ENCODE data around the gene TMEM63A. TPM values are rescaled to one million over a fixed set of nuclear protein-coding genes. Genes with fewer than 3 reads are reported as not detected.

Gene TMEM63A
- polyA plus RNA-seq, 1 donor (not counting 4 experiments of a cell fraction or from before 2014, with no cell fraction given): 16.5 TPM

- no peak overlapping the region for H3K9ac ChIP-seq (ENCODE audit: control insufficient read depth, extremely low read depth, insufficient read depth, low read length)
- H3K4me2 ChIP-seq (ENCODE audit: control insufficient read depth, extremely low read depth, insufficient read depth, low read depth, low read length): no peak overlapping the region
- H3K36me3 ChIP-seq (ENCODE audit: control insufficient read depth in 2 of 2, extremely low read depth in 1 of 2, insufficient read depth in 2 of 2, low read length in 2 of 2): peaks cover 18 to 26% of the 10 kb centered on the region in 2 experiments
- dilution Hi-C loops (cut with MboI; ENCODE audit: extremely low pct_ligation_motif_present, low sequenced_read_pairs): no loop called here
- no peak overlapping the region for H2AFZ ChIP-seq (ENCODE audit: control insufficient read depth, low read length)
- H3K9me1 ChIP-seq (ENCODE audit: control insufficient read depth, extremely low read depth, insufficient read depth, low read length): peaks cover 6% of the 10 kb centered on the region
- no peak for FAIRE-seq
- H3K4me3 ChIP-seq (ENCODE audit: control insufficient read depth in 2 of 3, extremely low read depth in 1 of 3, insufficient read depth in 2 of 3, low read depth in 1 of 3, low read length in 3 of 3): no peak overlapping the region
- no peaks in the 10 kb centered on the region for H3K79me2 ChIP-seq (ENCODE audit: control insufficient read depth, insufficient read depth, low read length)
- peaks cover 18% of the 10 kb centered on the region for H4K20me1 ChIP-seq (ENCODE audit: control insufficient read depth, extremely low read depth, insufficient read depth, low read length)
- no peak for TF ChIP-seq EZH2 (IDR thresholded peaks at IDR 0.05; ENCODE audit: low read length)
- TF ChIP-seq, protein P1, sequence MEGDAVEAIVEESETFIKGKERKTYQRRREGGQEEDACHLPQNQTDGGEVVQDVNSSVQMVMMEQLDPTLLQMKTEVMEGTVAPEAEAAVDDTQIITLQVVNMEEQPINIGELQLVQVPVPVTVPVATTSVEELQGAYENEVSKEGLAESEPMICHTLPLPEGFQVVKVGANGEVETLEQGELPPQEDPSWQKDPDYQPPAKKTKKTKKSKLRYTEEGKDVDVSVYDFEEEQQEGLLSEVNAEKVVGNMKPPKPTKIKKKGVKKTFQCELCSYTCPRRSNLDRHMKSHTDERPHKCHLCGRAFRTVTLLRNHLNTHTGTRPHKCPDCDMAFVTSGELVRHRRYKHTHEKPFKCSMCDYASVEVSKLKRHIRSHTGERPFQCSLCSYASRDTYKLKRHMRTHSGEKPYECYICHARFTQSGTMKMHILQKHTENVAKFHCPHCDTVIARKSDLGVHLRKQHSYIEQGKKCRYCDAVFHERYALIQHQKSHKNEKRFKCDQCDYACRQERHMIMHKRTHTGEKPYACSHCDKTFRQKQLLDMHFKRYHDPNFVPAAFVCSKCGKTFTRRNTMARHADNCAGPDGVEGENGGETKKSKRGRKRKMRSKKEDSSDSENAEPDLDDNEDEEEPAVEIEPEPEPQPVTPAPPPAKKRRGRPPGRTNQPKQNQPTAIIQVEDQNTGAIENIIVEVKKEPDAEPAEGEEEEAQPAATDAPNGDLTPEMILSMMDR (optimal IDR thresholded peaks at IDR 0.05 in 1 of 3, IDR thresholded peaks at IDR 0.05 in 1 of 3, conservative IDR thresholded peaks at IDR 0.05 in 1 of 3; ENCODE audit: extremely low read depth in 1 of 3, insufficient read depth in 2 of 3, low read length in 3 of 3): no peak
- H3K4me1 ChIP-seq (ENCODE audit: control insufficient read depth, extremely low read depth, insufficient read depth, low read length): peaks cover 15% of the 10 kb centered on the region
- DNase-seq (ENCODE audit: low read depth, low spot score): no peak
- H3K9me3 ChIP-seq (ENCODE audit: control insufficient read depth, low read depth, low read length): no peaks in the 10 kb centered on the region
- H3K27ac ChIP-seq (ENCODE audit: control insufficient read depth, insufficient read depth, low read length): no peak overlapping the region
- no peaks in the 10 kb centered on the region for H3K27me3 ChIP-seq (ENCODE audit: control insufficient read depth, extremely low read depth, insufficient read depth, low read length)
Measured at GRCh38 chr1:225873281-225873850, 8.8 kb downstream of the TMEM63A start.

DNA sequence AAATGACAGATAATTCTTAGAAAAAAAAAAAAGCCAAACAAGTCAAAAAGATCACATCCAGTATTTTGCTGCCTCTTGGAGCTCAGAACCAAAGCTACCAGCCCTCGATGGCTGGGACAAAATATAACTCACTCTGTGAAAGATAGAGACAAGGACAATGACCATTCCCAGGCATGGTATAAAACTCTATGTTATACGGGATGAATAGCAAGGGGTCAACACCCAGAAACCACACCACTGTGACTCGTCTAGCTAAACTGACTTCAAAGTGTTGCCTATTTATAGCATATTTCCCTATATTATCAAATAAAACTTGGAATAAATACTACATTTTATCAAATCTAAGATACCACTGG lies 10.1 kb downstream of the TMEM63A start:
- FAIRE-seq: no peak
- H2AFZ ChIP-seq (ENCODE audit: control insufficient read depth, low read length): no peak overlapping the region
- H3K36me3 ChIP-seq (ENCODE audit: control insufficient read depth in 2 of 2, extremely low read depth in 1 of 2, insufficient read depth in 2 of 2, low read length in 2 of 2): peaks cover 22 to 28% of the 10 kb centered on the region in 2 experiments
- DNase-seq (ENCODE audit: low read depth, low spot score): no peak
- H3K27me3 ChIP-seq (ENCODE audit: control insufficient read depth, extremely low read depth, insufficient read depth, low read length): no peaks in the 10 kb centered on the region
- no peak overlapping the region for H3K4me2 ChIP-seq (ENCODE audit: control insufficient read depth, extremely low read depth, insufficient read depth, low read depth, low read length)
- no peak for TF ChIP-seq EZH2 (IDR thresholded peaks at IDR 0.05; ENCODE audit: low read length)
- TF ChIP-seq, protein P1 (optimal IDR thresholded peaks at IDR 0.05 in 1 of 3, IDR thresholded peaks at IDR 0.05 in 1 of 3, conservative IDR thresholded peaks at IDR 0.05 in 1 of 3; ENCODE audit: extremely low read depth in 1 of 3, insufficient read depth in 2 of 3, low read length in 3 of 3): no peak
- peaks cover 11% of the 10 kb centered on the region for H4K20me1 ChIP-seq (ENCODE audit: control insufficient read depth, extremely low read depth, insufficient read depth, low read length)
- H3K79me2 ChIP-seq (ENCODE audit: control insufficient read depth, insufficient read depth, low read length): no peaks in the 10 kb centered on the region
- peaks cover 15% of the 10 kb centered on the region for H3K4me1 ChIP-seq (ENCODE audit: control insufficient read depth, extremely low read depth, insufficient read depth, low read length)
- H3K9ac ChIP-seq (ENCODE audit: control insufficient read depth, extremely low read depth, insufficient read depth, low read length): no peak overlapping the region
- H3K27ac ChIP-seq (ENCODE audit: control insufficient read depth, insufficient read depth, low read length): no peak overlapping the region
- peaks cover 6% of the 10 kb centered on the region for H3K9me1 ChIP-seq (ENCODE audit: control insufficient read depth, extremely low read depth, insufficient read depth, low read length)
- dilution Hi-C loops (cut with MboI; ENCODE audit: extremely low pct_ligation_motif_present, low sequenced_read_pairs): no loop called here
- no peaks in the 10 kb centered on the region for H3K9me3 ChIP-seq (ENCODE audit: control insufficient read depth, low read depth, low read length)
- no peak overlapping the region for H3K4me3 ChIP-seq (ENCODE audit: control insufficient read depth in 2 of 3, extremely low read depth in 1 of 3, insufficient read depth in 2 of 3, low read depth in 1 of 3, low read length in 3 of 3)

Measured in keratinocyte (primary cell).